H1 (cell line): ENCODE data around the gene BTBD9.

Experiments
- CHD2 ChIP-seq: IDR thresholded peaks from 2 replicates; pipeline ENCODE4 v1.6.1; 2012; ENCODE audit warnings: low read length, improper control_type of control experiment
- CTCF ChIP-seq, 3 experiments: IDR thresholded peaks; 1 replicate in 2 of 3; 2 replicates in 1 of 3; pipeline versions ENCODE4 v1.5.1 to v1.6.1; 2011; ENCODE audit warnings: low read length in 3 of 3, mild to moderate bottlenecking in 3 of 3, inconsistent platforms in 2 of 3, low read depth in 1 of 3, moderate library complexity in 1 of 3; ENCODE audit not compliant: insufficient read depth in 1 of 3; ENCODE audit errors: control extremely low read depth in 1 of 3
- EP300 ChIP-seq, 2 experiments: IDR thresholded peaks; 1 replicate in 1 of 2; 2 replicates in 1 of 2; pipeline ENCODE4 v1.6.1; 2011 to 2012; ENCODE audit warnings: low read depth in 2 of 2, low read length in 2 of 2, mild to moderate bottlenecking in 2 of 2, borderline replicate concordance in 1 of 2, inconsistent platforms in 1 of 2, moderate library complexity in 1 of 2
- EZH2 ChIP-seq: fragments of 200-600 bp; sonication (generic); IDR thresholded peaks from 2 replicates; pipeline ENCODE4 v1.7.1; 2012; ENCODE audit warnings: low read depth, mild to moderate bottlenecking, moderate library complexity, low read length, inconsistent platforms; ENCODE audit not compliant: severe bottlenecking
- GABPA ChIP-seq: IDR thresholded peaks from 2 replicates; pipeline ENCODE4 v1.6.1; 2011; ENCODE audit warnings: mild to moderate bottlenecking, low read length, moderate library complexity, borderline replicate concordance; ENCODE audit not compliant: insufficient read depth
- GTF2F1 ChIP-seq: IDR thresholded peaks from 2 replicates; pipeline ENCODE4 v1.6.1; 2012; ENCODE audit warnings: low read depth, low read length, improper control_type of control experiment, borderline replicate concordance
- KDM5A ChIP-seq: fragments of 200-600 bp; IDR thresholded peaks from 2 replicates; pipeline ENCODE4 v1.7.1; 2012; ENCODE audit warnings: mild to moderate bottlenecking, low read length, inconsistent platforms, mixed read lengths
- POLR2AphosphoS5 ChIP-seq: IDR thresholded peaks from 2 replicates; pipeline ENCODE4 v1.6.1; 2011; ENCODE audit warnings: low read depth, low read length
- SP1 ChIP-seq: IDR thresholded peaks from 2 replicates; pipeline ENCODE4 v1.6.1; 2011; ENCODE audit warnings: low read depth, low read length
- SP2 ChIP-seq: IDR thresholded peaks from 2 replicates; pipeline ENCODE4 v1.6.1; 2012; ENCODE audit warnings: mild to moderate bottlenecking, low read length, inconsistent platforms
- SP4 ChIP-seq: IDR thresholded peaks from 2 replicates; pipeline ENCODE4 v1.6.1; 2012; ENCODE audit warnings: low read length, inconsistent platforms
- TAF1 ChIP-seq: IDR thresholded peaks from 2 replicates; pipeline ENCODE4 v1.6.1; 2011; ENCODE audit warnings: mild to moderate bottlenecking, low read depth, low read length
- USF2 ChIP-seq: IDR thresholded peaks from 2 replicates; pipeline ENCODE4 v1.6.1; 2011; ENCODE audit warnings: low read length, improper control_type of control experiment
- YY1 ChIP-seq: IDR thresholded peaks from 2 replicates; pipeline ENCODE4 v1.6.1; 2011; ENCODE audit warnings: low read depth, mild to moderate bottlenecking, low read length

DNA sequence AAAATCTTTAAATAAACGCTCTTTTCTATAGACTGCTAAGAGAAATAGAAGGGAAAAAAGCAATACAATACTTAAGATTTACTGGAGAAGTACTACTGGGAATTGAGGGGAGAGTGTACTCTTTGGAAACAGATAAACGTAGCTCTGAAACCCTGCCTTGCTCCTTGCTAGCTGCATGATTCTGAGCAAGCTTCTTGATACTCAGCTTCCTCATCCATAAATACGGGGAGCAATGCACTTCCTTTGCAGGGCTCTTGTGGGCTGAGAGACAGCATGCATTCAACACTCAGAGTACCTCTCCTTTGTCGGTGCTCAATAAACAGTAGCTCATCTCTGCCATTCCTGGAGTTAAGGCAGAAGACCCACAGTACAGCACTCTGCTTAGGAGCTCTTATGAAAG, 159.7 kb downstream of the BTBD9 start:
- TF ChIP-seq CTCF (IDR thresholded peaks at IDR 0.05; ENCODE audit: control extremely low read depth in 1 of 3, insufficient read depth in 1 of 3, low read depth in 1 of 3, low read length in 3 of 3) (no peak), EP300 (IDR thresholded peaks at IDR 0.05; ENCODE audit: borderline replicate concordance in 1 of 2, low read depth in 2 of 2, low read length in 2 of 2) (no peak), POLR2AphosphoS5 (no peak), EZH2 (no peak), TAF1 (no peak), SP4 (no peak), GTF2F1 (no peak), GABPA (no peak), SP1 (no peak), YY1 (no peak), CHD2 (no peak), KDM5A (no peak), USF2 (no peak), SP2 (no peak)
